Activated CD4-positive, alpha-beta T cell treated with anti-CD3 and anti-CD28 coated beads for 36 hours (primary cell): ENCODE data around the gene MT4. TPM values are rescaled to one million over a fixed set of nuclear protein-coding genes. Genes with fewer than 3 reads are reported as not detected.

Experiments used
- total RNA-seq, 2 experiments: library from RNA; stranded (reverse); gene quantifications; one replicate each; pipeline ENCODE4 v1.2.3, GENCODE V29; 2021

The MT4 gene
- total RNA-seq, 2 experiments from 2014 or later: not detected

Other genes with a start within 250 kb of the MT4 start
- gene AMFR, start 139.5 kb upstream of the MT4 start, total RNA-seq: 10 to 100 TPM; 34.0 to 48.0 TPM
- 100 to 1,000 TPM; 333 to 349 TPM for gene NUDT21, start 113.7 kb upstream of the MT4 start, total RNA-seq
- 10 to 100 TPM; 56.2 to 64.1 TPM for gene OGFOD1, start 113.5 kb upstream of the MT4 start, total RNA-seq
- gene BBS2, start 45.0 kb upstream of the MT4 start, total RNA-seq: 10 to 100 TPM; 15.4 to 23.2 TPM
- 10 to 100 TPM; 10.6 to 27.0 TPM for gene MT3, start 24.5 kb downstream of the MT4 start, total RNA-seq
- gene MT2A, start 43.5 kb downstream of the MT4 start, total RNA-seq: 100 to 1,000 TPM; 114 to 380 TPM
- gene MT1E, start 60.7 kb downstream of the MT4 start, total RNA-seq: 100 to 1,000 TPM in 1 of 2 experiments, 10 to 100 TPM in 1; 61.1 to 108 TPM
- gene MT1M, start 67.6 kb downstream of the MT4 start, total RNA-seq: not detected
- gene MT1A, start 73.6 kb downstream of the MT4 start, total RNA-seq: 1 to 10 TPM in 1 of 2 experiments, under 1 TPM in 1; 0.74 to 1.1 TPM
- gene MT1B, start 86.8 kb downstream of the MT4 start, total RNA-seq: not detected
- 1 to 10 TPM; 7.0 to 7.1 TPM for gene MT1F, start 92.9 kb downstream of the MT4 start, total RNA-seq
- gene MT1G, start 103.0 kb downstream of the MT4 start, total RNA-seq: 10 to 100 TPM; 14.7 TPM
- under 1 TPM in 1 of 2 experiments, not detected in 1; 0.61 TPM for gene MT1H, start 104.7 kb downstream of the MT4 start, total RNA-seq
- gene MT1X, start 117.4 kb downstream of the MT4 start, total RNA-seq: 10 to 100 TPM; 46.8 to 59.3 TPM
- 100 to 1,000 TPM; 131 to 154 TPM for gene NUP93, start 165.1 kb downstream of the MT4 start, total RNA-seq